ENCODE measurements around the gene F7. TPM values are rescaled to one million over a fixed set of nuclear protein-coding genes. Genes with fewer than 3 reads are reported as not detected.

The F7 gene
- total RNA-seq, 1 experiment from 2014 or later: not detected

GRCh38 chr13:113126265-113127150, 20.9 kb downstream of the F7 start:
- H3K9me3 ChIP-seq (ENCODE audit: control insufficient read depth, insufficient read depth, low read depth, low read length): no peaks in the 10 kb centered on the region
- DNase-seq (ENCODE audit: low read depth, low spot score): no peak
- H3K27ac ChIP-seq (ENCODE audit: low read length): no peak overlapping the region
- ATAC-seq: no peak
- H3K36me3 ChIP-seq (ENCODE audit: control insufficient read depth, insufficient read depth, low read length): no peaks in the 10 kb centered on the region
- in situ Hi-C loops (cut with HindIII; ENCODE audit: low pct_unique_long_range_greater_than_20kb, low sequenced_read_pairs) (no loop called here), intact Hi-C loops (cut with micrococcal nuclease; ENCODE audit: unreplicated experiment) (no loop called here)
- no peaks in the 10 kb centered on the region for H3K27me3 ChIP-seq (ENCODE audit: control insufficient read depth, insufficient read depth, low read length)
- H3K4me1 ChIP-seq (ENCODE audit: control insufficient read depth, insufficient read depth, low read length): no peaks in the 10 kb centered on the region
- CTCF ChIA-PET: no interaction called here
- TF ChIP-seq SIN3A (IDR thresholded peaks at IDR 0.05; ENCODE audit: borderline replicate concordance, insufficient read depth, low read depth, low read length) (no peak), REST (IDR thresholded peaks at IDR 0.05; ENCODE audit: insufficient read depth in 1 of 2, low read depth in 2 of 2, low read length in 1 of 2) (no peak), CTCF (IDR thresholded peaks at IDR 0.05) (no peak), POLR2AphosphoS5 (IDR thresholded peaks at IDR 0.05; ENCODE audit: low read depth, low read length) (no peak), TCF7L2 (IDR thresholded peaks at IDR 0.05; ENCODE audit: low read depth, low read length) (no peak)
- H3K4me3 ChIP-seq (ENCODE audit: low read depth in 2 of 2, low read length in 2 of 2): no peak overlapping the region
- no TSS peak for BruUV-seq (replicated peaks)
- POLR2A ChIA-PET: no interaction called here

- ATAC-seq (no peak), DNase-seq (ENCODE audit: low read depth, low spot score) (no peak)
- Histone ChIP-seq H3K4me3 (ENCODE audit: low read depth in 2 of 2, low read length in 2 of 2) (no peak overlapping the region), H3K9me3 (ENCODE audit: control insufficient read depth, insufficient read depth, low read depth, low read length) (no peaks in the 10 kb centered on the region), H3K27me3 (ENCODE audit: control insufficient read depth, insufficient read depth, low read length) (no peaks in the 10 kb centered on the region), H3K36me3 (ENCODE audit: control insufficient read depth, insufficient read depth, low read length) (no peaks in the 10 kb centered on the region), H3K4me1 (ENCODE audit: control insufficient read depth, insufficient read depth, low read length) (no peaks in the 10 kb centered on the region), H3K27ac (ENCODE audit: low read length) (no peak overlapping the region)
- TF ChIP-seq REST (IDR thresholded peaks at IDR 0.05; ENCODE audit: insufficient read depth in 1 of 2, low read depth in 2 of 2, low read length in 1 of 2) (no peak), SIN3A (IDR thresholded peaks at IDR 0.05; ENCODE audit: borderline replicate concordance, insufficient read depth, low read depth, low read length) (no peak), CTCF (IDR thresholded peaks at IDR 0.05) (no peak), TCF7L2 (IDR thresholded peaks at IDR 0.05; ENCODE audit: low read depth, low read length) (no peak), POLR2AphosphoS5 (IDR thresholded peaks at IDR 0.05; ENCODE audit: low read depth, low read length) (no peak)
- no TSS peak for BruUV-seq (replicated peaks)
- ChIA-PET CTCF (no interaction called here), POLR2A (no interaction called here)
- in situ Hi-C loops (cut with HindIII; ENCODE audit: low pct_unique_long_range_greater_than_20kb, low sequenced_read_pairs): no loop called here
- intact Hi-C loops (cut with micrococcal nuclease; ENCODE audit: unreplicated experiment): no loop called here
These were observed 23.9 kb downstream of the F7 start for GRCh38 chr13:113129480-113129879.

Measured in Panc1 (cell line).